ENCODE results near the gene QPCTL. TPM values are rescaled to one million over a fixed set of nuclear protein-coding genes. Genes with fewer than 3 reads are reported as not detected.
A peak's percentile ranks its signal among the peaks of the same experiment; 100 is the strongest.

QPCTL gene
- total and polyA plus RNA-seq, 9 of the 15 experiments (the other 6 are each of a cell fraction or from before 2014, with no cell fraction given): 0.99 to 31.3 (median 12.7) TPM

DNA sequence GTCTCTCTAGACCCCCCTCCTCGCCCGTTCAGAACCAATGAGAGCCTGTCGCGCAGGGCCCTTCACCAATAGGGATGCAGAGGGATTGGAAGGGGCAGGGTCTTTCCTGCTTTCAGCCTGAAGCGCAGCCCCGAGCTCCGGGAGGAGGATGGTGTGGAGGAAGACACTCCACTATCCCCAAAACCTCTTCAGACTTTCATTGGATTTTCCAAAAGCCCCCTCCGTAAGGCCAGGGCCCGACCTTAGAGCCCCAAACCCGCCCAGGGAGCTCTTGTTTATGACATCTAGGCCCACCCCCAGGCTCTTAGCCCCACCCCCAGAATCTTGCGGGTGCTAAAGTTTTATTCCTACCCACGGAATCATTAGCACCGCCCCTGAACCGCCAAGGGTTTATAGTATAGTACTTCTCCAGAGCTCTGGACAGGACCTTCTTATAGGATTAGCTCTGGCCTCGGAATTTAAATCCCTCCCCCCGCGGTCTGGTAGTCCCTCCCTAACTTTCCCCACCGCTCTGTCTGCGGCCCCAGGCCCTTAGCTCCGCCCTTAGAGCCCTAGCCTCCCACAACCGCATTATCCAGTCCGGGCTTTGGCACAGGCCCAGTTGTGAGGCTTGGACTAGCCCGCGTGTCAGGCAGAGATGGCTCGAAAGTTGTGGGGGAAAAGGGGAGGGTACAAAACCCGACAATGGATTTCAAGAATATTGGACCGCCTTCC is 46.7 kb upstream of the QPCTL start (continued):
- TF ChIP-seq NFIC (IDR thresholded peaks at IDR 0.05): peak; percentile 87
- TF ChIP-seq PCBP1 (IDR thresholded peaks at IDR 0.05; ENCODE audit: low read depth, low read length, poor library complexity, severe bottlenecking): no peak
- TF ChIP-seq, protein P1, sequence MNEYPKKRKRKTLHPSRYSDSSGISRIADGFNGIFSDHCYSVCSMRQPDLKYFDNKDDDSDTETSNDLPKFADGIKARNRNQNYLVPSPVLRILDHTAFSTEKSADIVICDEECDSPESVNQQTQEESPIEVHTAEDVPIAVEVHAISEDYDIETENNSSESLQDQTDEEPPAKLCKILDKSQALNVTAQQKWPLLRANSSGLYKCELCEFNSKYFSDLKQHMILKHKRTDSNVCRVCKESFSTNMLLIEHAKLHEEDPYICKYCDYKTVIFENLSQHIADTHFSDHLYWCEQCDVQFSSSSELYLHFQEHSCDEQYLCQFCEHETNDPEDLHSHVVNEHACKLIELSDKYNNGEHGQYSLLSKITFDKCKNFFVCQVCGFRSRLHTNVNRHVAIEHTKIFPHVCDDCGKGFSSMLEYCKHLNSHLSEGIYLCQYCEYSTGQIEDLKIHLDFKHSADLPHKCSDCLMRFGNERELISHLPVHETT (CRISPR knock-in tag; conservative IDR thresholded peaks at IDR 0.05 in 1 of 2, IDR thresholded peaks at IDR 0.05 in 1 of 2): no peak
- TF ChIP-seq ZNF263 (CRISPR knock-in tag; IDR thresholded peaks at IDR 0.05; ENCODE audit: borderline replicate concordance): no peak
- TF ChIP-seq KDM4B (IDR thresholded peaks at IDR 0.05; ENCODE audit: borderline replicate concordance in 2 of 2, low read depth in 1 of 2): no peak
- no peak for TF ChIP-seq ZNF445 (CRISPR knock-in tag; IDR thresholded peaks at IDR 0.05; ENCODE audit: low read depth)
- no peak; the same call in 1 of the 2 replicates for TF ChIP-seq MIER1 (IDR thresholded peaks at IDR 0.05; ENCODE audit: low read depth)
- TF ChIP-seq ARID2 (IDR thresholded peaks at IDR 0.05): no peak
- TF ChIP-seq ZNF668 (CRISPR knock-in tag; IDR thresholded peaks at IDR 0.05): no peak
- TF ChIP-seq, protein P2, sequence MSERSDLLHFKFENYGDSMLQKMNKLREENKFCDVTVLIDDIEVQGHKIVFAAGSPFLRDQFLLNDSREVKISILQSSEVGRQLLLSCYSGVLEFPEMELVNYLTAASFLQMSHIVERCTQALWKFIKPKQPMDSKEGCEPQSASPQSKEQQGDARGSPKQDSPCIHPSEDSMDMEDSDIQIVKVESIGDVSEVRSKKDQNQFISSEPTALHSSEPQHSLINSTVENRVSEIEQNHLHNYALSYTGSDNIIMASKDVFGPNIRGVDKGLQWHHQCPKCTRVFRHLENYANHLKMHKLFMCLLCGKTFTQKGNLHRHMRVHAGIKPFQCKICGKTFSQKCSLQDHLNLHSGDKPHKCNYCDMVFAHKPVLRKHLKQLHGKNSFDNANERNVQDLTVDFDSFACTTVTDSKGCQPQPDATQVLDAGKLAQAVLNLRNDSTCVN (CRISPR knock-in tag; IDR thresholded peaks at IDR 0.05): no peak
- TF ChIP-seq DMBX1 (CRISPR knock-in tag; IDR thresholded peaks at IDR 0.05; ENCODE audit: borderline replicate concordance): 0 out of 2 replicates have a peak, but pooled peaks have one; percentile 33
- no peak for TF ChIP-seq TRIM28 (IDR thresholded peaks at IDR 0.05)
- TF ChIP-seq XRCC4 (IDR thresholded peaks at IDR 0.05; ENCODE audit: extremely low read depth, insufficient read depth, insufficient read length): no peak
- TF ChIP-seq NR1H2 (CRISPR knock-in tag; IDR thresholded peaks at IDR 0.05): no peak
- TF ChIP-seq FOXK2 (conservative IDR thresholded peaks at IDR 0.05 in 1 of 2, IDR thresholded peaks at IDR 0.05 in 1 of 2; ENCODE audit: low read depth in 2 of 2): peak; percentile 88 to 92
- no peak for TF ChIP-seq ATF1 (CRISPR knock-in tag; IDR thresholded peaks at IDR 0.05)
- TF ChIP-seq ATF1 (tag; IDR thresholded peaks at IDR 0.05): peak; percentile 69
- no peak for TF ChIP-seq ZNF197 (CRISPR knock-in tag; IDR thresholded peaks at IDR 0.05; ENCODE audit: low read depth)

Data from K562 (cell line).